NCI-H226 (cell line): ENCODE measurements around the gene MYO5C.
"Not testable (repeated sequence)": the region's sequence is repeated elsewhere in the genome, so short reads cannot be mapped to it uniquely, and the experiment has no call there.

Experiments used
- DNase-seq: peaks from one replicate; pipeline ENCODE4 v3.0.0-alpha.2; 2015

The MYO5C gene

GRCh38 chr15:52238989-52239525, 56.5 kb downstream of the MYO5C start:
- DNase-seq: not testable (repeated sequence)

- no peak for DNase-seq
Observed at GRCh38 chr15:52238149-52238548, 57.5 kb downstream of the MYO5C start.

DNA sequence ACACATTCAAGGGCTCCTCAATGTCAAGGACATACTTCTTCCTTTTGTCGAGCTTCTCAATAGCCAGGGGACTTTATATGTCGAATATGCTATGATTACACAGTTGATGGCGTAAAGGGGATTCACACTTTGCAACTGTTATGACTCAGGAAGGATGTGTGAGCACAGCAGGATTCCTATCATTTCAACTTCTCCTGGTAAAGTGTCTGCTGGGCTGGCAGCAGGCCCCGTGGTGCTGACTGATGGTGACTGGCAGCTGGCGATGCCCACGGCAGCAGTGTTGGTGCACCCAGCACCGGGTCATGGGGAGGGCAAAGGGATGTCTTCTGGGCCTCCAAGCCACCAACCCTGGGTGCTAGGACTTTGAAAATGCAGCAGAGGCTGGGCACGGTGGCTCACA, 59.6 kb downstream of the MYO5C start:
- DNase-seq: peak; percentile 53

GRCh38 chr15:52234596-52235541, 60.7 kb downstream of the MYO5C start:
- DNase-seq: no peak

DNA sequence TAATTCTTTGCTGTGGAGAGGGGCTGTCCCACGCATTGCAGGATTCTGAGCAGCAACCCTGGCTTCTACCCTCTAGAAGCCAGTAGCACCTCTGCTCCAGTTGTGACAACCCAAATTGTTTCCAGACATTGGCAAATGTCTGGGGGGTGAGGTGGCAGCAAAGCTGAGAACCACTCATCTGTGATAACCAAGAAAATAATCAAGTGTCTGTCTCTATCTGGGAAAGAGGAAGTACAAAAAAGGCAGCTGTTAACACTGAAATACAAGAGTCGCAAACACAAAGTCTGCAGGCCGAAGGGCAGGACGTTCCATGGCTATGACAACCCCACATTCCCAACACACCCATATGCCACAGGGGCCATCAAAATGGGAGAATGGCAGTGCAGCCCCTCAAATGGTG, 62.2 kb downstream of the MYO5C start:
- DNase-seq: no peak

GRCh38 chr15:52232327-52232726, 63.3 kb downstream of the MYO5C start:
- no peak for DNase-seq

GRCh38 chr15:52230073-52230472, 65.5 kb downstream of the MYO5C start:
- DNase-seq: no peak

DNA sequence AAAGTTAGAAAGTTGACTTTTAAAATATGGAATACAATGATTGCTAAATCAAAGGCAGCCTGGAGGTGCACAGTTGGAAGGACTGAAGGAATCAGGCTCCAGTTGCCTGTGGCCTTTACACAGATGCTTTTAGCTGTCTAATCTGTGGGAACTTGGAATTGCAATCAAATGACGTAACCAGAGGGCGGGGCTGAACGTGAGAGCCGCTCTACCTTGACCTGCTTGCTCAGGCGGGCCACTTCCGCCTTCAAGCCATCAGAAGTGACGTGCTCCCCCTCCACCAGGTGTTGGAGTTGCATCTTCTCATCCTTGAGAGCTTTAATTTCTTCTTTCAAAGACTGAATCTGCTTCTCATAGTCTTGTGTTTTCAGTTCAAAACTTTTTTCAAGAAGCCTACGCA, 66.7 kb downstream of the MYO5C start:
- DNase-seq: peak; percentile 72

GRCh38 chr15:52227456-52227855, 68.1 kb downstream of the MYO5C start:
- DNase-seq: peak; percentile 64

GRCh38 chr15:52225230-52225629, 70.4 kb downstream of the MYO5C start:
- DNase-seq: no peak

DNA sequence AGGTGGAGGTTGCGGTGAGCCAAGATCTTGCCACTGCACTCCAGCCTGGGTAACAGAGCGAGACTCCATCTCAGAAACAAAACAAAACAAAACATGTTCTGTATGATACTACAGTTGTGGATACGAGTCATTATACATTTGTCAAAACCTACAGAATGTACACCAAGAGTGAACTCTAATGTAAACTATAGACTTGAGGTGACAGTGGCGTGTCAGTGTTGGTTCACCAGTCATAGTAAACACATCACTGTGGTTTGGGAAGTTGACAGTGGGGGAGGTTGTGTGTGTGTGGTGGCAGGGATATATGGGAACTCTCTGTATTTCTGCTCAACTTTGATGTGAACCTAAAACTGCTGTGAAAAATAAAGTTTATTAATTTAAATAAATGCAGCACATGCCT, 71.4 kb downstream of the MYO5C start:
- no peak for DNase-seq

DNA sequence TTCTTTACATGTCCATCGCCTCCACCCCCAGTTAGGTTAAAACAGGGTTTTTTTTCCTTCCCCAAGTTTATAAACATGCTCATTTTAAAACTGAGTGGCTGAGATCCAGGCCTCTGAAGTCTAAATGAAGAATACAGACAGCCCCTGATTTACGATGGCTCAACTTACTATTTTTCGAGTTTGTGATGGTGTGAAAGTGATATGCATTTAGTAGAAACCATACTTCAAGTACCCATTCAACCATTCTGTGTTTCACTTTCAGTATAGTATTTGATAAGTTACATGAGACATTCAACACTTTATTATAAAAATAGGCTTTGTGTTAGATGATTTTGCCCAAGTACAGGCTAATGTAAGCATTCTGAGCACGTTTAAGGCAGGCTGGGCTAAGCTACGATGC, 73.9 kb downstream of the MYO5C start:
- no peak for DNase-seq

DNA sequence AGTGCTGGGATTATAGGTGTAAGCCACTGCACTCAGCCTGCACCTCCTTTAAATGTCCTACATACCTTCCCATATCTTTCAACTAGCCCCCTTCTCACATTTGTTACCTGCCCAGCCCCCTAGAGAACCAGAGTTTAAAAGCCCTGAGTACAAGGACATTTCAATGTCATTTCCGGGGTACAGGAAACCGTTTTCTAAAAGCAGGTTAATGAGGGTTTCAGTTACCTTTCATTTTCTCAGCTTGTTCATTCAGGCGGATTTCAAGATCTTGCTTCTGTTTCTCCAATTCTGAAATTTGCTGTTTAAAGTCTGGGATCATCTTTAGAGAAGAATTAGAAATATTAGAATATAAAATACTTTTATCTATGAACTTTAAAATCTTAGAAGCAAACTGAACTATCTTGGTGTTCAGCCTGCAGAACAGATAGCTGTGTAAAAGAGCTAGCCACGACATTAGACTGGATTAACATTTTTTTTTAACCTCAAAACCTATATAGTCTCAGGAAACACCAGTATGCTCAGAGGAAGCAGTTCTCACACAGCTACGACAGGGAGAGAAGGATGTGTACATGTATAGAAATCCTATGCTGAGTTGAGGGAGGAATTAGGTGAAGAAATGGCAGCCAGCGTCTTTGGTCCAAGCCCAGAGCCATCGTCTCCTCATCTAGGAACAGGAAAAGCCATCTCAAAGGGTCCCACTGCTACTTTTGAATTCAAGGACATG, 74.5 kb downstream of the MYO5C start:
- DNase-seq: no peak

DNA sequence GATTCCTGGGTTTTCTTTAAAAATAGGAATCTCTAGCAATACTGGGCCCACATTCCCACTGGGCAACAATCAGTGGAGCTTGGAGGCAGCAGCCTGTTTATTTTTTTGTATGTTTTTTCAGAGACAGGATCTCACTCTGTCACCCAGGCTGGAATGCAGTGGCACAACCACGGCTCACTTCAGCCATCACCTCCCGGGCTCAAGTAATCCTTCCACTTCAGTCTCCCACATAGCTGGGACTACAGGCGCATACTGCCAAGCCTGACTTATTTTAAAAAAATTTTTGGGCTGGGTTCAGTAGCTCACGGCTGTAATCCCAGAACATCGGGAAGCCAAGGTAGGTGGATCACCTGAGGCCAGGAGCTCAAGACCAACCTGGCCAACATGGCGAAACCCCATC, 75.4 kb downstream of the MYO5C start:
- DNase-seq: no peak

DNA sequence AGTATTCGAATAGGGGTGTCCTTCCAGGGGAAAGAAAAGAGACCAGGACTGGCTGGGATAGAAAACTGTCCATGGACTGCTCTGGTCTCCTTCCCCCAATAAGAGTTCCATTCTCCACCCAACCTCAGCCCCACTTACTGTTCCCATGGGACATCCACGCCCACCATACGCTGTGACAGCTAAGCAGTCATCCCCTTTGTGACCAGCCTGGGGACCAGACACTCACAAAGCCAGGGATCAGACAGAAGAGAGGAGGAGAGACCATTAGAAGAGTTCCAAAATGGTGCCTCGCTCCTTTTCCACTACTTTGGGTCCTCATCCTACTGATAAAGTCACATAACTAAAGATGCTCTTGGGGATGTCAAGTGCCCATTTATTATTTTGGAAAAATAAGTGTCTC, 76.8 kb downstream of the MYO5C start:
- no peak for DNase-seq

DNA sequence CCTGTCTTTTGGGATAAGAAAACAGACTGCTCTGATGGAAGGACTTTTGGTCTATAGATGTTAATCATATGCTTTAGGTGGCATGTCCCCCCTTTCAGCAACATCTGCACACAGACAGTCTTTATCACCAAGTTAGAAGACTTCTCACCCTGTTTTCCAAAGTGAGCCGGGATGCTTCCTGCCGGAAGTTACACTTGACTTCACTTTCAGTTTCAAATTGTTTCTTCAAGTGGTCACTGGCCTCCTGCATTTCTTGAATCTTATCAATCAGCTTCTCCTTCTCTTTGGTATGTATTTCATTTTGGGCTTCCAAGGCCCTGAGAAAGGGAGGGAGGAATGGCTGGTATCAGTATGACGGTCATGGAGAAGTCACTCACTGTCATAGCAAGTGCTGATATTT, 77.2 kb downstream of the MYO5C start:
- DNase-seq: no peak

- DNase-seq: no peak
Observed at GRCh38 chr15:52217186-52217585, 78.4 kb downstream of the MYO5C start.

DNA sequence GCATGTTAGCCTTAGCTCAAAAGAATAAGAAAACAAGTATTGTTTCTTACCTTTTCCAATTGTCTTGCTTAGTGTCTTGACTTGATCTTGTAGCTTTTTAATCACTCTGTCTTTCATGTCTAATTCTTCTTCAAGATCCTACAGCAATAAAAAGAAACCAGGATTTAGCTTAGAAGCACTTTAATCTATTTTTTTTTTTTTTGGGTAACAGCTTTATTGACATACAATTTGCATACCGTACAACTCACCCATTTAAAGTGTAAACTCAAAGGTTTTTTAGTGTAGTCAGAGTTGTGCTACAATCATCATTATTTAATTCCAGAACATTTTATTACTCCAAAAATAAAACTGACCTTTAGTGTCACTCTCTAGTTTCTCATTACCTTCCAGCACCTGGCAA, 81.1 kb downstream of the MYO5C start:
- no peak for DNase-seq

GRCh38 chr15:52213206-52213605, 82.4 kb downstream of the MYO5C start:
- DNase-seq: no peak

DNA sequence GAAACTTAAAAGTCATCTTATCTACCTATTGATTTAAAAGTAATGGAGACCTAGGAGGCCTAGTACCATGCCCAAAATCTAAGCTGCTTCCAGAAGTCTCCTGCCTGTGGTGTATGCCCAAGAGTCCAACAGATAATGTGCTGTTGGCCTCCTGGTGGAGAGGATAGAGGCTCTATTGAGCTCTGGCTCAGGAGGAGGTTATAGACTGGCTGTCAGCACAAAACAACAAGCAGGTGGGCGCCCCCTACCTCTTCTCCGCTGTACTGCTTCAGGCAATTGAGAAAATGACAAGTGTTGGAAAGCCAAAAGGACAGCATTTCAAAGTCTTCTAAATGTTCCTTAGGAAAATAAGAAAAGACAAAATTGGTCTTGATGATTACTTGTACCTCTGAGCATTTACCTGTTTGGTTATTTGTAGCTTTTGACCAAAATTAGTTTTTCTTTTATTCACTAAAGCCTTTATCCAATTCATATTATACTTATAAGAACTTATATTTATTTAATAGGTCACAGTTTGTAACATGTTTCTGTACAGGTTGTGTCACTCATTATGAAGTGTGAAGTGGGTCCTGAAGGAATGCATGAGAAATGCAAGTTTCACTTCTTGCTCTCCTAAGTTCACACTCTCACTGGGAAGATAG, 87.2 kb downstream of the MYO5C start:
- peak; percentile 65 for DNase-seq

- DNase-seq: no peak
Observed at GRCh38 chr15:52207191-52207590, 88.4 kb downstream of the MYO5C start.

GRCh38 chr15:52206446-52206845, 89.2 kb downstream of the MYO5C start:
- DNase-seq: no peak

- DNase-seq: no peak
Observed at GRCh38 chr15:52204657-52205056, 90.9 kb downstream of the MYO5C start.
